ENCODE results near the gene MYH6. TPM values are rescaled to one million over a fixed set of nuclear protein-coding genes. Genes with fewer than 3 reads are reported as not detected.

The MYH6 gene
- total RNA-seq, 2 donors from 2014 or later: 0.26 to 1.6 TPM

DNA sequence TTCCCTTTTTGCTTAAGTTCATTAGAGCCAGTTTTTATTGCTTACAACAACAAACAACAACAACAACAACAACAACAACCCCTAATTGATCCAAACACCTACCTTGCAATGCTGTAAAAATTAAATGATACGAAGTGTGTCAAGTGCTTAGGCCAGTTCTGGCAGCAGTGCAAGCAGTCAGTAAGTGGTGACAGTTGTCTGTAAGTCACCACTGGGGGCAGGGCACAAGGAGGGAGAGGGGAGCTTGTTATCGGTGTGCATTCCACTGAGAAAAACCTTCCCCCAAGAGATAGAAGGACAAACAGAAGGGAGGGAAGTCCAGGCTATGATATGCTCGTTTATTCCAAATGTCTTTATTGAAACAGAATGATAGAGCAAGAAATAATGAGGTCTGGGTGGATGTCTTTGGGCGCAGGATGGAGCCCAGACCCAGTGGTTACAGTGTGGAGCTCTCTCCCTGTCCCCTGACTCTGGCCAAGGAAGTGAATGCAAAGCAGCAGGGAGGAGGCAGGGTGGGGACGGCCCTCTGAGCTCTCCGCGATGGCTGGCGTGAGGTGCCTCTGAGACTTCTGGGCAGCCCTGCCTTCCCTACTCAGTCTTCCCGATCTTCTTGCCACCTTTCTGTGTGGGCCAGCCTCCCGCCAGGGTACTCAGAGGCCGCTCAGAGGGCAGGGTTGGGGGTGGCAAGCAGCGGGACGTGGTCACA, 61.9 kb downstream of the MYH6 start:
- TF ChIP-seq, protein P1, sequence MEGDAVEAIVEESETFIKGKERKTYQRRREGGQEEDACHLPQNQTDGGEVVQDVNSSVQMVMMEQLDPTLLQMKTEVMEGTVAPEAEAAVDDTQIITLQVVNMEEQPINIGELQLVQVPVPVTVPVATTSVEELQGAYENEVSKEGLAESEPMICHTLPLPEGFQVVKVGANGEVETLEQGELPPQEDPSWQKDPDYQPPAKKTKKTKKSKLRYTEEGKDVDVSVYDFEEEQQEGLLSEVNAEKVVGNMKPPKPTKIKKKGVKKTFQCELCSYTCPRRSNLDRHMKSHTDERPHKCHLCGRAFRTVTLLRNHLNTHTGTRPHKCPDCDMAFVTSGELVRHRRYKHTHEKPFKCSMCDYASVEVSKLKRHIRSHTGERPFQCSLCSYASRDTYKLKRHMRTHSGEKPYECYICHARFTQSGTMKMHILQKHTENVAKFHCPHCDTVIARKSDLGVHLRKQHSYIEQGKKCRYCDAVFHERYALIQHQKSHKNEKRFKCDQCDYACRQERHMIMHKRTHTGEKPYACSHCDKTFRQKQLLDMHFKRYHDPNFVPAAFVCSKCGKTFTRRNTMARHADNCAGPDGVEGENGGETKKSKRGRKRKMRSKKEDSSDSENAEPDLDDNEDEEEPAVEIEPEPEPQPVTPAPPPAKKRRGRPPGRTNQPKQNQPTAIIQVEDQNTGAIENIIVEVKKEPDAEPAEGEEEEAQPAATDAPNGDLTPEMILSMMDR (IDR thresholded peaks at IDR 0.05): no peak
- no peak for ATAC-seq
- DNase-seq: no peak
- WGBS, 2 donors: 73 to 85% methylated on average over 13 of the region's 13 CpGs
- H3K4me3 ChIP-seq: no peak overlapping the region
- intact Hi-C loops (cut with DNase I): no loop called here
- H3K27ac ChIP-seq: no peak overlapping the region
- H3K9me3 ChIP-seq: no peaks in the 10 kb centered on the region
- no peaks in the 10 kb centered on the region for H3K27me3 ChIP-seq
- no peaks in the 10 kb centered on the region for H3K4me1 ChIP-seq
- H3K36me3 ChIP-seq (replicated peaks in 1 of 2; ENCODE audit: insufficient read depth in 1 of 2, low read depth in 2 of 2): no peaks in the 10 kb centered on the region

DNA sequence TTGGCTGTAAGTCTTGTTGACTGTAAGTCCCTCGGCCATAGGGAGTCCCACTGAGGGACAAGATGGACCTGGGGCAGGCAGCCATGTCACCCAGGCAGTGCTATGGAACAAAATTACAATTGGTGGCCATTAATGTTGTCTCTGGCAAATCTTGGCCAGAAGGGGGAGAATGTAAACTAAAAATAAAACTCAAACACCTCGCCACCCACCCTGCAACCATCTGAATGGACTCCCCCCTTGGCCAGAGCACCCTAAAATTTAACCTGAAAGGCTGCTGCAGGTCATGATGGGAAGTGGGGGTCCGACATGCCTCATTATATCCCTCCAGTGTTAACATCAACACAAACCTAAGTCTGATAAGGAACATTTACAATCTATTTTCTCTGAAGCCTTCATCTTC, 63.6 kb downstream of the MYH6 start:
- Histone ChIP-seq H3K4me1 (no peaks in the 10 kb centered on the region), H3K4me3 (no peak overlapping the region), H3K9me3 (no peaks in the 10 kb centered on the region), H3K27me3 (no peaks in the 10 kb centered on the region), H3K36me3 (replicated peaks in 1 of 2; ENCODE audit: insufficient read depth in 1 of 2, low read depth in 2 of 2) (no peaks in the 10 kb centered on the region), H3K27ac (no peak overlapping the region)
- DNase-seq: no peak
- intact Hi-C loops (cut with DNase I): no loop called here
- no peak for ATAC-seq
- 43 to 45% methylated on average over 3 of the region's 3 CpGs for WGBS, 2 donors
- TF ChIP-seq, protein P1 (IDR thresholded peaks at IDR 0.05): no peak
- no peak for TF ChIP-seq POLR2A (IDR thresholded peaks at IDR 0.05)

DNA sequence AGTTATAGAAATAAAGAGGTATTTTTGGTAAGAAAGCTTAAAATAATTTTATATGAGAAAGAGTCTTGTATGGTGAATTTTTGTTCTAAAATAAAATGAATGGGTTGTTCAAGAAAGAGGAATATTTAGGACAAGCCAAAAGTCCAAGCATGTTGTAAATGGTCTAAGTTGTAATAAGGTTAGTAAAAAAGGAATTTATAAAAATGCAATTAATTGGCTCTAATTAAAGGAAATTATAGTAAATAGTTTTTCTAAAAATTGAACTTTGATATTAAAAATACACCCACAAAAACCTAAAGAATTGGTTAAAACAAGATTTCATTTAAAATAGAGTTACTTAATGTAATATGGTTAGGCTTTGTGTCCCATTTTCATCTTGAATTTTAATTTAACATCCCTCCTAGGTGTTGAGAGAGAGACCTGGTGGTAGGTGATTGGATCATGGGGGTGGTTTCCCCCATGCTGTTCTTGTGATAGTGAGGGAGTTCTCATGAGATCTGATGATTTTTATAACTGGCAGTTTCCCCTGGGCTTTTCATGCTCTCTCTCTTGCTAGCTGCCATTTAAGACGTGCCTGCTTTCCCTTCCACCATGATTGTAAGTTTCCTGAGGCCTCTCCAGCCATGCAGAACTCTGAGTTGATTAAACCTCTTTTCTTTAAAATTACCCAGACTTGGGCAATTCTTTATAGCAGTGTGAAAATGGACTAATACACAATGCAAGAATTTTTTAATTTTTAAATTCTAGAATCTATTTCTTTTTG, 68.4 kb downstream of the MYH6 start:
- H3K27ac ChIP-seq: no peak overlapping the region
- no peak for DNase-seq
- H3K36me3 ChIP-seq (replicated peaks in 1 of 2; ENCODE audit: insufficient read depth in 1 of 2, low read depth in 2 of 2): no peaks in the 10 kb centered on the region
- H3K27me3 ChIP-seq: no peaks in the 10 kb centered on the region
- no peak overlapping the region for H3K4me3 ChIP-seq
- no peaks in the 10 kb centered on the region for H3K4me1 ChIP-seq
- intact Hi-C loops (cut with DNase I): no loop called here
- 59 to 78% methylated on average over 1 of the region's 1 CpG for WGBS, 2 donors
- no peaks in the 10 kb centered on the region for H3K9me3 ChIP-seq
- ATAC-seq: no peak
- no peak for TF ChIP-seq POLR2A (IDR thresholded peaks at IDR 0.05)
- TF ChIP-seq, protein P1 (IDR thresholded peaks at IDR 0.05): no peak

DNA sequence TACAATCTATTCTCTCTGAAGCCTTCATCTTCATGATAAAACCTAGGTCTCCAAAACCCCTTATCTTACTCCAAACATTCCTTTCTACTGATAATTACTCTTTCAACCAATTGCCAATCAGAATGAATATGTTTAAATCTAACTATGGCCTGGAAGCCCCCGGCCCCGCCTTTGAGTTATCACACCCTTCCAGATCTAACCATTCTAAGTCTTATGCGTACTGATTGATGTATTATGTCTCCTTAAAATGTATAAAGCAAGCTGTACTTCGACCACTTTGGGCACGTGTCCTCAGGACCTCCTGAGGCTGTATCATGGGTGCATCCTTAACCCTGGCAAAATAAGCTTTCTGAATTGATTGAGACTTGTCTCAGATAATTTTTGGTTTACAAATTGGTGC, 72.5 kb downstream of the MYH6 start:
- 77 to 81% methylated on average over 5 of the region's 5 CpGs for WGBS, 2 donors
- H3K27me3 ChIP-seq: no peaks in the 10 kb centered on the region
- ATAC-seq: no peak
- no peak for TF ChIP-seq POLR2A (IDR thresholded peaks at IDR 0.05)
- TF ChIP-seq, protein P1 (IDR thresholded peaks at IDR 0.05): no peak
- no peak overlapping the region for H3K4me3 ChIP-seq
- H3K36me3 ChIP-seq (replicated peaks in 1 of 2; ENCODE audit: insufficient read depth in 1 of 2, low read depth in 2 of 2): no peaks in the 10 kb centered on the region
- no peak for DNase-seq
- intact Hi-C loops (cut with DNase I): no loop called here
- no peaks in the 10 kb centered on the region for H3K4me1 ChIP-seq
- no peaks in the 10 kb centered on the region for H3K9me3 ChIP-seq
- H3K27ac ChIP-seq: no peak overlapping the region

MicroRNA genes within 50 kb of the gene (microRNA counts, 767-probe panel; counts per million panel counts)
- 0 to 736 counts per million in 2 donors for microRNA hsa-miR-208a
- 0 to 736 counts per million in 2 donors for microRNA hsa-miR-208b

Small RNAs within 50 kb of the gene (microRNA-seq; reads per million reads assigned to microRNA genes)
- gene MIR208A (ENCODE audit: borderline number of aligned reads in 2 of 2, borderline replicate concordance in 2 of 2) (0.47 to 2.2 reads per million in 2 donors), gene MIR208B (ENCODE audit: borderline number of aligned reads in 2 of 2, borderline replicate concordance in 2 of 2) (4.9 to 6.1 reads per million in 2 donors)

Small RNAs within 50 kb of the gene (small RNA-seq; reads per million reads assigned to genes)
- gene MIR208A: not detected
- gene MIR208B: not detected

Other genes starting within 250 kb of the MYH6 start
- 10 to 100 TPM; 17.8 to 18.2 TPM for gene SLC7A8, start 224.6 kb downstream of the MYH6 start, total RNA-seq
- gene RNF212B, start 170.3 kb downstream of the MYH6 start, total RNA-seq: not detected
- gene HOMEZ, start 122.1 kb downstream of the MYH6 start, total RNA-seq: 1 to 10 TPM; 4.9 to 8.6 TPM
- 1 to 10 TPM; 5.4 to 9.6 TPM for gene PPP1R3E, start 105.4 kb downstream of the MYH6 start, total RNA-seq
- 10 to 100 TPM; 25.4 to 73.2 TPM for gene BCL2L2, start 101.4 kb downstream of the MYH6 start, total RNA-seq
- 10 to 100 TPM; 28.8 to 46.8 TPM for gene PABPN1, start 86.8 kb downstream of the MYH6 start, total RNA-seq
- 10 to 100 TPM; 20.8 to 36.6 TPM for gene SLC22A17, start 55.4 kb downstream of the MYH6 start, total RNA-seq
- 1 to 10 TPM in 1 of 2 donors, under 1 TPM in 1; 0.99 to 1.3 TPM for gene EFS, start 43.1 kb downstream of the MYH6 start, total RNA-seq
- gene IL25, start 35.5 kb downstream of the MYH6 start, total RNA-seq: not detected
- gene CMTM5, start 31.2 kb downstream of the MYH6 start, total RNA-seq: not detected
- 1 to 10 TPM in 1 of 2 donors, under 1 TPM in 1; 0.52 to 2.0 TPM for gene MYH7, start 27.4 kb upstream of the MYH6 start, total RNA-seq
- gene NGDN, start 61.4 kb upstream of the MYH6 start, total RNA-seq: 10 to 100 TPM; 29.0 to 31.6 TPM
- gene ZFHX2, start 143.5 kb upstream of the MYH6 start, total RNA-seq: 1 to 10 TPM in 1 of 2 donors, under 1 TPM in 1; 0.33 to 1.6 TPM
- gene THTPA, start 148.0 kb upstream of the MYH6 start, total RNA-seq: 10 to 100 TPM; 11.7 to 43.2 TPM
- gene AP1G2, start 159.5 kb upstream of the MYH6 start, total RNA-seq: 100 to 1,000 TPM; 150 to 237 TPM
- gene JPH4, start 170.5 kb upstream of the MYH6 start, total RNA-seq: under 1 TPM; 0.52 to 0.99 TPM
- gene DHRS2, start 228.1 kb upstream of the MYH6 start, total RNA-seq: 1 to 10 TPM; 1.3 to 3.3 TPM

All from body of pancreas (tissue), 4 donors.